MCF 10A (cell line): Measurements from ENCODE around the gene PDYN. TPM values are rescaled to one million over a fixed set of nuclear protein-coding genes. Genes with fewer than 3 reads are reported as not detected.
A peak's percentile ranks its signal among the peaks of the same experiment; 100 is the strongest.

Source experiments
- BruUV-seq: library from RNA; stranded (reverse); fragments of 400-500 nt; replicated peaks from 2 replicates; lab custom pipeline; 2021; lab: Mats Ljungman, UMichigan
- CTCF ChIA-PET: fragments of 300-600 bp; sonication (Branson Sonifier 250); formaldehyde crosslinking; extraction: SDS; loops from one replicate; lab custom pipeline; 2021; ENCODE audit warnings: antibody characterized with exemption, inconsistent platforms; lab: Yijun Ruan, JAX
- POLR2A ChIA-PET: fragments of 300-600, 350-650 bp; sonication (Branson Sonifier 250); formaldehyde crosslinking; extraction: SDS; loops from one replicate; lab custom pipeline; 2020; ENCODE audit warnings: antibody characterized with exemption, inconsistent platforms; lab: Yijun Ruan, JAX
- DNase-seq: peaks from one replicate; pipeline ENCODE4 v3.0.0-alpha.2; 2018; ENCODE audit not compliant: unreplicated experiment
- H3K27ac Mint-ChIP-seq: one replicate; pipeline ENCODE4 v1.8.0; 2022; ENCODE audit warnings: mild to moderate bottlenecking, low read depth, mixed read lengths; ENCODE audit not compliant: unreplicated experiment
- H3K27me3 Mint-ChIP-seq: one replicate; pipeline ENCODE4 v1.8.0; 2022; ENCODE audit warnings: mixed read lengths; ENCODE audit not compliant: insufficient read depth, unreplicated experiment
- H3K36me3 Mint-ChIP-seq: one replicate; pipeline ENCODE4 v1.8.0; 2022; ENCODE audit warnings: mild to moderate bottlenecking, moderate library complexity, mixed read lengths; ENCODE audit not compliant: insufficient read depth, unreplicated experiment
- H3K4me1 Mint-ChIP-seq: one replicate; pipeline ENCODE4 v1.8.0; 2022; ENCODE audit warnings: mixed read lengths; ENCODE audit not compliant: insufficient read depth, unreplicated experiment
- H3K4me3 Mint-ChIP-seq: one replicate; pipeline ENCODE4 v1.8.0; 2022; ENCODE audit warnings: mild to moderate bottlenecking, moderate library complexity, mixed read lengths; ENCODE audit not compliant: unreplicated experiment
- H3K9me3 Mint-ChIP-seq: one replicate; pipeline ENCODE4 v1.8.0; 2022; ENCODE audit warnings: mixed read lengths; ENCODE audit not compliant: unreplicated experiment
- intact Hi-C: fragments of 100-400 bp; cut with micrococcal nuclease; formaldehyde crosslinking; loops from 2 replicates; pipeline ENCODE4 v1.14.1; 2022
- total RNA-seq: library from RNA; stranded (reverse); gene quantifications from 2 replicates; pipeline ENCODE4 v1.2.3, GENCODE V29; 2022
- TF ChIP-seq, protein P1 (sequence below): fragments of 200-600 bp; IDR thresholded peaks from one replicate; pipeline ENCODE4 v1.8.0; 2022; ENCODE audit warnings: antibody characterized with exemption, mild to moderate bottlenecking; ENCODE audit not compliant: unreplicated experiment

The PDYN gene
- total RNA-seq, 1 experiment from 2014 or later: not detected

DNA sequence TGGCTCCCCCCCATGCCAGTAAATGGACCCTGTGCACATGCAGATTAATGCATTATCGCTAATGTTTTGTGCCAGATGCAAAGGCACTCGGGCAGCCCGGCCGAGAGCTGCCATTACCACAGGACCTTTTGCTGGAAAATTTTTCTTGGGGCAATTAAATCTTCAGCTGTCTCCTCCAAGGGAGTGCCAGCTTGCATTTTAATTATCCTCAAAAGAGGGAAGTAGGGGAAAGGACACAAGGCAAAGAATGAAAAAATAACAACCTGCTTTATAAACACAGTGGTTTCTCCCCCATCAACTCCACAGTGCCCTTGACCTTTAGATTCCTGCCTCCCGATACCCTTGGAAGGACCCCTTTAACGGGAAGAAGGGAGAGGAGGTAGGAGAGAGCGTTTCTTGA, 48.2 kb downstream of the PDYN start:
- Mint-ChIP-seq H3K27ac (peak overlapping the region; percentile 66), H3K4me3 (no peak overlapping the region)
- CTCF ChIA-PET: interaction anchor here (0.9 to 1.4 kb wide), 3 partner anchors 12 to 21 kb away, joined by 3 to 4 read pairs (median 4); no protein-coding TSS in a partner anchor

DNA sequence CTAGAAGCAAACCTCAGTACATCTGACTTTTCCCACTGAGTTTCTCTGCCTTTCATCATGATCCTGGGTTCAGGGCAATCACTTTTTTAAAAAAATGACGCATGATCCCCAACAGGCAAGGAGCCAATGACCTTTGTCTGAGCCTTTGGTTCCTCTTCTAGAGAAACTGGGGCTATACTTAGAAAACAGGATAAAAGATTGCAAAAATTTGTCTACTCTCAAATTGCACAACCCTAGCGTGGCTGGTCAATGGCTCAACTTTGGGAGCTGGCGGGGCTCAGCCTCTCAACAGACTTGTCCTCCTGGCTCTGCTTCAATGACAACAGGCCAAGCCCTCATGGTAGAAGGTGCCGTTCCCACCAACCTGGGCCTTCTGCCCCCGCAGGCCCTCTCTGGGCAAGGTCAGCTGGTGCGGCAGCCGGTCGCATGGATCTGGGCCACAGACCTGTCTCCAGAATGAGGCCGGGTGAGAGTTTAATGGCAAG, 48.7 kb downstream of the PDYN start:
- peaks cover 45% of the 10 kb centered on the region for H3K4me1 Mint-ChIP-seq
- TF ChIP-seq, protein P1, sequence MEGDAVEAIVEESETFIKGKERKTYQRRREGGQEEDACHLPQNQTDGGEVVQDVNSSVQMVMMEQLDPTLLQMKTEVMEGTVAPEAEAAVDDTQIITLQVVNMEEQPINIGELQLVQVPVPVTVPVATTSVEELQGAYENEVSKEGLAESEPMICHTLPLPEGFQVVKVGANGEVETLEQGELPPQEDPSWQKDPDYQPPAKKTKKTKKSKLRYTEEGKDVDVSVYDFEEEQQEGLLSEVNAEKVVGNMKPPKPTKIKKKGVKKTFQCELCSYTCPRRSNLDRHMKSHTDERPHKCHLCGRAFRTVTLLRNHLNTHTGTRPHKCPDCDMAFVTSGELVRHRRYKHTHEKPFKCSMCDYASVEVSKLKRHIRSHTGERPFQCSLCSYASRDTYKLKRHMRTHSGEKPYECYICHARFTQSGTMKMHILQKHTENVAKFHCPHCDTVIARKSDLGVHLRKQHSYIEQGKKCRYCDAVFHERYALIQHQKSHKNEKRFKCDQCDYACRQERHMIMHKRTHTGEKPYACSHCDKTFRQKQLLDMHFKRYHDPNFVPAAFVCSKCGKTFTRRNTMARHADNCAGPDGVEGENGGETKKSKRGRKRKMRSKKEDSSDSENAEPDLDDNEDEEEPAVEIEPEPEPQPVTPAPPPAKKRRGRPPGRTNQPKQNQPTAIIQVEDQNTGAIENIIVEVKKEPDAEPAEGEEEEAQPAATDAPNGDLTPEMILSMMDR: no peak
- H3K27me3 Mint-ChIP-seq: no peaks in the 10 kb centered on the region
- ChIA-PET CTCF (interaction anchor here (0.9 to 1.4 kb wide), 3 partner anchors 11 to 21 kb away, joined by 3 to 4 read pairs (median 4); no protein-coding TSS in a partner anchor), POLR2A (interaction anchor here (0.6 to 3.8 kb wide), 5 partner anchors 10 to 545 kb away, joined by 3 to 63 read pairs (median 4); no protein-coding TSS in a partner anchor)
- H3K4me3 Mint-ChIP-seq: no peak overlapping the region
- peak; percentile 98 for DNase-seq
- BruUV-seq: no TSS peak
- intact Hi-C loops: loop anchor here (2.0 to 10.0 kb wide), 2 partner anchors 50 to 140 kb away; partner anchors contain the start of gene SIRPA
- no peaks in the 10 kb centered on the region for H3K36me3 Mint-ChIP-seq
- H3K9me3 Mint-ChIP-seq: no peaks in the 10 kb centered on the region
- H3K27ac Mint-ChIP-seq: peak overlapping the region; percentile 66

More for the DNA sequence above, 48.2 kb downstream of the PDYN start:
- Mint-ChIP-seq H3K9me3 (no peaks in the 10 kb centered on the region), H3K36me3 (no peaks in the 10 kb centered on the region), H3K27me3 (no peaks in the 10 kb centered on the region), H3K4me1 (peaks cover 43% of the 10 kb centered on the region)
- intact Hi-C loops: loop anchor here (2.0 to 10.0 kb wide), 2 partner anchors 51 to 141 kb away; partner anchors contain the start of gene SIRPA
- TF ChIP-seq, protein P1: no peak
- DNase-seq: no peak
- BruUV-seq: no TSS peak
- POLR2A ChIA-PET: interaction anchor here (0.6 to 3.8 kb wide), 6 partner anchors 11 to 544 kb away, joined by 3 to 63 read pairs (median 4); no protein-coding TSS in a partner anchor

DNA sequence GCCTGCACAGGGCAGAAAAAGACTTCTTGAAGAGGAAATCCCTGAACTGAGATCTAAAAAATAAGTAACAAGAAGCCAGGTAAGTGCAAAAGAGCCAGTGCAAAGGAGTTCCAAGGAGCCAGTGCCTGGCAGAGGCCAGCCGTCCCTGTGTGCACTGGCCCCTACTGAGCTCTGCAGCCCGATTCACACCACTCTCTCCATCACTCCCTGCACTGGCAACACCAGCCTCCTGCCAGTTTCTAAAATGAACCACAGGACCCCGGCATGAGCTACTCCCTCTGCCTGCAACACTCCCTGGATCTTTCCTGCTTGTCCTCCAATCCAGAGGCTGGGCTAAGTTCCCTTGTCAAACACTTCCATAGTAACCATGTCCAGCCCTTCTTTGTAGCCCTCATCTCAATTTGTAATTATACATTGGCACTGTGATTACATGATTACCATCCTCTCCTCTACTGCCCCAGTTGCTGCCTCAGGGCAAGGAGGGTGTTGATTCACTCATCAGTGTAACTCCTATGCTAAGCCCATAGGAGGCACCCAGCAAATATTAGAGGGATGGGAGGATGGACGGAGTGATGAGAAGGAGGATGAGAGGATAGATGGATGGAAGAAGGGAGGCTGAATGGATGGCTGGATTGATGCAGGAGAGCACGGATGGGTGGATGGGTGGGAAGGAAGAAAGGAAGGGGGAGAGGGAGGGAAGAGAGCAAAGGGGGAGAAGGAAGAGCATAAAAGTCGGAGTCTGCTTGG, 49.3 kb downstream of the PDYN start:
- intact Hi-C loops: loop anchor here (2.0 to 10.0 kb wide), 2 partner anchors 50 to 140 kb away; partner anchors contain the start of gene SIRPA
- H3K27me3 Mint-ChIP-seq: no peaks in the 10 kb centered on the region
- TF ChIP-seq, protein P1: no peak
- H3K36me3 Mint-ChIP-seq: no peaks in the 10 kb centered on the region
- ChIA-PET CTCF (interaction anchor here (0.5 to 1.4 kb wide), 7 partner anchors 13 to 228 kb away, joined by 3 to 11 read pairs (median 3); no protein-coding TSS in a partner anchor), POLR2A (interaction anchor here (0.9 to 3.8 kb wide), 14 partner anchors 8 to 708 kb away, joined by 3 to 63 read pairs (median 4); partner anchors contain the start of gene NOP56)
- no peak overlapping the region for H3K4me3 Mint-ChIP-seq
- H3K9me3 Mint-ChIP-seq: no peaks in the 10 kb centered on the region
- TSS peak; percentile 95 for BruUV-seq
- peaks cover 45% of the 10 kb centered on the region for H3K4me1 Mint-ChIP-seq
- H3K27ac Mint-ChIP-seq: peak overlapping the region; percentile 91
- DNase-seq: peak; percentile 63
